Peyer's patch (tissue), 4 donors: ENCODE measurements around the gene AGPS.

Experiments used
- CTCF ChIP-seq, 6 experiments: fragments of 450-650 bp in 4 of 6; fragments of 200-600 bp in 2 of 6; sonication (generic) in 1 of 6; IDR thresholded peaks; one replicate each; pipeline ENCODE4 v1.5.1; 2017 to 2019; ENCODE audit warnings: antibody characterized with exemption in 6 of 6, mild to moderate bottlenecking in 3 of 6, moderate library complexity in 1 of 6
- POLR2A ChIP-seq, 2 donors: fragments of 450-650 bp; IDR thresholded peaks; one replicate each; pipeline ENCODE4 v1.5.1; 2017; ENCODE audit warnings: antibody characterized with exemption in 2 of 2, mild to moderate bottlenecking in 2 of 2, moderate library complexity in 2 of 2

DNA sequence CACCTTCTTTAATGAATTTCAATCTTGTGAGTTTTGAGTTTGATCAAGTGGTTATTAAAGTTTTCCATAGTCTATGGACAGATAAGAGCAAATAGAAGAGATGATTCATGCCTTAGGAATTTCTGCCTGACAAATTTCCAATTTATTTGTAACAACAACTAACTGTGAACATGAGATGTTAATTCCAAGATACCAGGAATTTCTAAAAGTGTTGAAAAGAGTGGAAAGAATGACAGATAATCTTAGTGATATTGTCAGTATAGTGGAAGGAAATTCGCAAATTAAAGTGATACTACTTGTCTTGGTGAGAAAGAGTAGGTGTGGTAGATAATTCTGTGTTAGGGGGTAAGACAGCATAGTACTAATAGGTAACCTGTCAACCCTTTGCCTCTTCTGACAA is 82.4 kb downstream of the AGPS start:
- TF ChIP-seq CTCF (IDR thresholded peaks at IDR 0.05) (no peak), POLR2A (IDR thresholded peaks at IDR 0.05) (no peak)
